ENCODE measurements around the gene FPGS.
"Not testable (repeated sequence)": the region's sequence is repeated elsewhere in the genome, so short reads cannot be mapped to it uniquely, and the experiment has no call there.

FPGS gene

GRCh38 chr9:127845619-127846018 is 42.9 kb downstream of the FPGS start:
- not testable (repeated sequence) for DNase-seq

- no peak for DNase-seq
These were observed 43.9 kb downstream of the FPGS start for GRCh38 chr9:127846443-127847177.

- DNase-seq: no peak
These were observed 44.5 kb downstream of the FPGS start for GRCh38 chr9:127847178-127847510.

- DNase-seq: no peak
These were observed 45.4 kb downstream of the FPGS start for GRCh38 chr9:127847833-127848755.

GRCh38 chr9:127848756-127849504 is 46.2 kb downstream of the FPGS start:
- no peak for DNase-seq

GRCh38 chr9:127850286-127850830 is 47.7 kb downstream of the FPGS start:
- no peak for DNase-seq

GRCh38 chr9:127852829-127853228 is 50.1 kb downstream of the FPGS start:
- DNase-seq: no peak

- no peak for DNase-seq
These were observed 50.9 kb downstream of the FPGS start for GRCh38 chr9:127853312-127854183.

GRCh38 chr9:127854184-127854806 is 51.6 kb downstream of the FPGS start, which contains the start of gene ENG:
TSS of gene ENG (minus strand) at chr9:127854658. CDS start at chr9:127854355, 303 bp downstream.
- DNase-seq: no peak

GRCh38 chr9:127854960-127855359 is 52.3 kb downstream of the FPGS start:
- DNase-seq: no peak

- no peak for DNase-seq
These were observed 52.8 kb downstream of the FPGS start for GRCh38 chr9:127855522-127855921.

GRCh38 chr9:127856094-127856728 is 53.5 kb downstream of the FPGS start:
- no peak for DNase-seq

GRCh38 chr9:127856729-127857116 is 54.0 kb downstream of the FPGS start:
- DNase-seq: no peak

GRCh38 chr9:127857278-127857677 is 54.6 kb downstream of the FPGS start:
- no peak for DNase-seq

- DNase-seq: no peak
These were observed 55.4 kb downstream of the FPGS start for GRCh38 chr9:127858041-127858512.

GRCh38 chr9:127860260-127860659 is 57.6 kb downstream of the FPGS start:
- DNase-seq: no peak

- no peak for DNase-seq
These were observed 58.1 kb downstream of the FPGS start for GRCh38 chr9:127860779-127861178.

GRCh38 chr9:127862075-127863011 is 59.7 kb downstream of the FPGS start:
- peak in 1 of 2 donors; percentile 24 for DNase-seq

GRCh38 chr9:127863191-127863621 is 60.5 kb downstream of the FPGS start:
- DNase-seq: no peak
